ENCODE results near the gene FOXRED1.
A peak's percentile ranks its signal among the peaks of the same experiment; 100 is the strongest.
"Not testable (repeated sequence)": the region's sequence is repeated elsewhere in the genome, so short reads cannot be mapped to it uniquely, and the experiment has no call there.

Gene FOXRED1

GRCh38 chr11:126268708-126269579 lies at the start of gene FOXRED1, which contains the start of gene SRPRA:
Gene FOXRED1, plus strand, starts transcription at chr11:126269154. Its CDS starts 53 bp downstream, at chr11:126269207.
Gene SRPRA, minus strand, starts transcription at chr11:126268895. Its CDS starts 91 bp downstream, at chr11:126268804.
- DNase-seq, result peak; percentile 100

DNA sequence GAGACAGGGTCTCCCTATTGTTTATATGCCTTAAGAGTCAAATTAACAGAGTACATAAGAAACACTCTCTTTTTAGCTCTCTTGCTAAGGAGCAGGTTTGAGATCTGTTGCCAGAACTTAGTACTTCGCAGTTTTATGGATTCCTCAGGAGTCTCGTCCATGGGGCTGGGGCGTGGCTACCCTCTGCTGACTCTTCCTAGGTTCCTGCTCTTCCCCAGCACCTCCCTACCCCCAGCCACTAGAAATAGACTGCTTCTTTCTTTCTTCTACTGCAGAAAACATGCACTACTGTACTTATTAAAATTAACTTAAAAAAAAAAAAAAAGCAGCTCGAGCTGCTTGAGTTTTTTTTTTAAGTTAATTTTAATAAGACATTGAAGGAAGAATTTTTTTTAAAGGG lies 49.4 kb upstream of the FOXRED1 start:
- DNase-seq, result no peak

DNA sequence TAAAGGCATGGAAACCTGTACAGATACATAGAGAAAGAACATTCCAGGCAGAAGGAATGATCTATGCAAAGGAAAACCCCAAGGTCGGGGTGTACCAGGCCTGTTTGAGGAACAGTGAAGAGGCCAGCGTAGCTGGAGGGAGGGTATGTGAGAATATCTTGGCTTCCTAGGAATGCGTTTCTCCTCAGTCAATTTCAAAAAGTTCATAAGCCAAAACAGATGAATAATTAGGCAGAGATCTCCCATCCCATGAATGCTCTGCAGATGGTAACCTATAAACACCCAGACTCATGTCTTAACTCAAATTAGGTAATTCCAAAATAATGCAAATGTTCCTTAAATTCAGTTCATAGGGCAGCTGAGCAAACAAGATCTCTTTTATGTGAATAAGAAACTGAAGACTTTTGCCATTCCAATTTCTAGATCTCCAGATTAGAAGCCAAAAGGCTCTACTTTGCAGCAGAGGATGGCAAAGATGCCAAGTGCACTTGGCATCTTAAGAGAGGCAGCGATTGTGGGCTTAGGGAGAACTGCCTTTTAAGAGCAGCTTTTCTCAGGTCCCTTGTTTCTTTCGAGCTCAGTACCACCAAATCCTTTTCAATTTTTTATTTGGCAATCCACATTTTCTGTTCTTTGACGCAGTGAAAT lies 44.2 kb upstream of the FOXRED1 start:
- no peak for DNase-seq

DNA sequence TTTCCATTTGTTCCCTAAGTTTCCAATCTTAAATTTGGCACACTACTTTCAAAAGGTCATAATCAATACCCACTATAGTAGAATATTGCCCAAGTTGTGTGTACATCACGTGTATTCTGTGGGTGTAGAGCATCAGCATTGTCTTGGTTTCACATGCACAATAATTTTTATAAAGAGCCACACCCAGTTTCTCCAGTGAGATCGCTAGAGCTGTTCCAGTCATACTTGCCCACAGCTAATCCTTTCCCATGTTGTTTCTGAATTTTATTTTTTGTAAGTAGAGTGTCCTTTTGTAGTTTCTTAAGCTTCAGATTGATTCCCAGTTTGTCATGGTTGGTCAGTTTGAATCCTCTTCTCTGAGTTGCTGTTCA lies 43.7 kb upstream of the FOXRED1 start:
- no peak for DNase-seq

GRCh38 chr11:126226334-126227084 lies 42.4 kb upstream of the FOXRED1 start:
- DNase-seq, result no peak

DNA sequence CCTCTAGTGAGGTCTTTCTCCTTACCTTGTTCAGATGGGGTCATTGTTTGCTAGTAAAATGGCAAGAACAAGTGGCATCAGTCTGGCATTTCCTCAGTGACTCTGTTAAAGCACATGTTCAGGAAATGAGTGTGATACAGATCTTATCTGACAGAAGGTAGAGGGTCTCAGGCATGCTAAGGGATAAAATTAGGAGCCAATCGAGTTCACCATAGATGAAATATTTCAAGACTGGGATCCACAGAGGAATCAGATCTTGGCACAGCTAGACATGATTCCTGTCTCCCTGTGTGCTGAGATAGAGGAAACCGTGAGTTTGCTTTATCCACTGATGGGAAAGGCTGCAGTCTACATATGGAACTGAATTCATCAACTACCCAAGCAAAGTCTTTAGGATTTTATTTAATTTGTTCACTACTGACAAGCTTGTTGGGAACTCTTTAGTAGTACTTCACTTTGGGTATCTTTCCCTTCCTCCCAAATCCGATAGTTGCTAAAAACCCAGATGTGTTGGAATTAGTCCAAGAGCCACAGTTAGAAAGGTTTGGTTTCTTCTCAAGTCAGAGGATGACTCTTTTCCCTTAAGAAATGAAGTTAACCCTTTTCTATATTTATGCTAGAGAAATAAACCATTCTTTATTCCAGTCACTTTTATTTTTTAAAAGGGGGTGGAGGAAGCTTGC lies 39.0 kb upstream of the FOXRED1 start:
- DNase-seq, result no peak

DNA sequence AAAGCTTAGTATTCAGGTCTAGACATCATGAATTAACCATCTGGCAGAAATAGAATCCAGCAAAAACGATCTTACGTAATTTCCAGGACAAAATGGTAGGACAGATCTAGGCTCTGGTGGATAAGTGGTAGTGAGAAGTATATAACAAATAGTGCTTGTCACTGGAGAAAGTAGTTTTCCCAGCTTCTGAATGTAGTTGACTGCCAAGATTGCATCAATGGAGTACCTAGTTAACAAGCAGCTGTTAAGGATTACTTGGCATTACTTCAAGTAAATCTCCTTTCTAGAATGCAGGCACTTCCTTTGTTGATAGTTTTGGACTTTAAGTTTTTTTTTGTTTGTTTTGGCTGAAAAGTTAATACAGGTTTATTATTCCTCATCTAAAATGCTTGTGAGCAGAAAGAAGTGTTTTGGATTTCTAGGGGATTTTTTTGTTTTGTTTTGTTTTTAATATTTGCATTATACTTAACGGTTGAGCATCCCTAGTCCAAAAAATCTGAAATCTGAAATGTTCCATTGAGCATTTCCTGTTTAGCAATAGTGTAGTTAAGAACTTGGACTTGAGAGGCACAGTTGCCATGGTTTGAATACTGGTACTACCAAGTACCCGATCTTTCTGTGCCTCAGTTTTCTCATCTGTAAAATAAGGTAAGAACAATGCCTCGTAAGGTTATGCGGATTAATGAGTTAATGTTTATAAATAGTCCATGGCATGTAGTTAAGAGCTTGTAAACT lies 37.1 kb upstream of the FOXRED1 start:
- no peak for DNase-seq

- DNase-seq, result no peak
Measured at GRCh38 chr11:126232683-126233082, 36.3 kb upstream of the FOXRED1 start.

- no peak for DNase-seq
Measured at GRCh38 chr11:126233391-126233790, 35.6 kb upstream of the FOXRED1 start.

- peak in 1 of 3 donors; percentile 1 for DNase-seq
Measured at GRCh38 chr11:126246636-126247035, 22.3 kb upstream of the FOXRED1 start.

GRCh38 chr11:126253265-126253664 lies 15.7 kb upstream of the FOXRED1 start:
- no peak for DNase-seq

DNA sequence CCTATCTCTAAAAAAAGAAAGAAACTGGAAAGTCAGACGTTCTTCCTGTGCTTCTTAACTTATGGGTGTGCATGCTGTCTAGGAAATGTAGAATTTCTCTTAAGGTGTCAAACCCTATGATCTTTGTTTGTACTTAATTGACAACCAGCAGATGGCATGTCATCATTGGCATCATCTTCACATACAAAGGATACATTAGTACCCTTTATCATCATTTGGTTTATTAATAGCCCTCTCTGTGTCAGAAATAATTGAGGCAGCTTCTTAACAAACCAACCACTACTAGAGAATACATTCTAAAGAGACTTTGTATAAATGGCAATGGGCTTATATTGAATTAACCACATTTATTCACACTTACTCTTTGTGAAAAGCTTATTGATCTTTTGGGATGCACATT lies 14.1 kb upstream of the FOXRED1 start:
- no peak for DNase-seq

GRCh38 chr11:126255507-126255906 lies 13.4 kb upstream of the FOXRED1 start:
- not testable (repeated sequence) for DNase-seq

GRCh38 chr11:126256216-126256615 lies 12.7 kb upstream of the FOXRED1 start:
- no peak for DNase-seq

GRCh38 chr11:126257144-126257543 lies 11.8 kb upstream of the FOXRED1 start:
- DNase-seq, result no peak

DNA sequence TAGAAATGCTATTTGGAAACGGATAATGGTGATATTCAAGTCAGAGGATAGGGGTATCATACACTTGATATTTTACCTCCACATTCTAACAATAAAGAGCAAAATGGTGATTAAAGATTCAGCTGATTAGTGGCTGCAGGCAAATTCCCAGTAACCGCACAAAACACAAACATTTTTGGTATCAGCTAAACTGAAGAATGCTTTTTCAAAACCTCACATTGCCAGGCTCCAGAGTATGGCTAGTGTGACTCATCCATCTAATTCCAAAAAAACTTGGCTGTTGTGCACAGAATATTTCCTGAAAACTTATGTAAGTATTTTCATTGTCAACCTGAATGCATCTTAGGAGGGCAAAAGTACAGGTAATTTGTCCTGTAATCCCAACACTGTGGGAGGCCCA lies 11.2 kb upstream of the FOXRED1 start:
- DNase-seq, result no peak

DNA sequence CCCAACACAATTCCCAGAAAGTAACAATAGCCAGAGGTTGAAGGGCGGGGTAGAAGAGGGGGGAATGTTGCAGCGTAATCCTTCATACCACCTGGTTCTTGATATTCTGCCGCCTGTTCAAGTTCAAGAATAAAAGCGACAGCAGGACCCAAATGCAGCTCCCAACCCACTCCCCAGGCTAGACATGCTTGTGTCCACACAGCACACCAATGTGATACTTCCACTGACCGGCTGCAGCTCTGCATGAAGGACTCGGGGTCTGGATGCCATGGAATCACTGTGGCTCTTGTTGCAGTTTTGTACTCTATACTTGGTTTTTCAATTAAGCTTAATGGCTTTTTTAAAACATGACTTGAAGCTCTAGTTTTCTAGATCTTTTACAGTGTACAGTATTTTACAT lies 6.7 kb upstream of the FOXRED1 start:
- DNase-seq, result no peak

DNA sequence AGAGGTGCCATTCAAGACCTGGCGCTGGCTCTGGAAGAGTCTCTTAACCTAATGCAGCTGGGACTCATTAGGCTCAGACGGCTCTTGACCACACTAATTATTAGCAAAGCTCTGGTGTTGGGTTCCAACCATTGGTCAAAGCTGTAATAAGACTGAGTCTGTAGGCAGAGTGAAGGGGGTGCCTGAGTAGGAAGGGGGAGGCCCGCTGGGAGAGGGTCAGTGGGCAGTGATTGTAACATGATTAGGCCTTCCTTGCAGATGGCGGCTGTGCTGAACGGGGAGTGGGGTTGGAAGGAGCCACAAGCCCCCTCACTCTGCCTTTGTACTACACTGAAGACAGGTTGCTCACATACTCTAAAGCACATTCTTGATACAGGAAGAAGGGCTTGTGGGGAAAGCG lies 5.5 kb upstream of the FOXRED1 start:
- no peak for DNase-seq

- no peak for DNase-seq
Measured at GRCh38 chr11:126265811-126266210, 3.1 kb upstream of the FOXRED1 start.

GRCh38 chr11:126267650-126268049 lies 1.3 kb upstream of the FOXRED1 start:
- no peak for DNase-seq

DNA sequence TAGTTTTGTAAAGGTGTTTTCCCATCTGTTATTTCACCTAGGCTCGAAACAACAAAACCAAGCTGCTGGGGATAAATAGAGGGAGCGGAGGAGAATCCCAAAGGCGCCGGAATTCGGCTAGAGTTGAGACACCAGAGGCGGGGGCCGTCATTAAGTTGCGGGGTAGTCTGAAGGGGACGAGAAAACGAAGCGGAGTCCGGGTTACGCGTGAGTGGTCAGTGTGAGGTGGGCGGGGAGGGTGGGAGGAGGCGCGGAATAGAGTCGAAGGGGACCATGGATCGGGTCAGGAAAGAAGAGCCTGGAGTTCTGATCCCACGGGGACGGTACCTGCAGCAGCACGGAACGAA lies 620 bp upstream of the FOXRED1 start:
- DNase-seq, result peak in 2 of 3 donors; percentile 12 to 25

DNA sequence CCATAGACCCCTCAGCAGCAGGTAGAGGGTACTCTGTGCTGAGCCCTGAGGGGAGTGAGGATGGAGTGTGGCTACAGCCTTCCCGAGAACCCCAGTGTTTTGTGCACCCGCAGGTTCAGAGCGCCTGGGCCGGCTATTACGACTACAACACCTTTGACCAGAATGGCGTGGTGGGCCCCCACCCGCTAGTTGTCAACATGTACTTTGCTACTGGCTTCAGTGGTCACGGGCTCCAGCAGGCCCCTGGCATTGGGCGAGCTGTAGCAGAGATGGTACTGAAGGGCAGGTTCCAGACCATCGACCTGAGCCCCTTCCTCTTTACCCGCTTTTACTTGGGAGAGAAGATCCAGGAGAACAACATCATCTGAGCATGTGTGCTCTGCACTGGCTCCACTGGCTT lies 8.4 kb downstream of the FOXRED1 start:
- DNase-seq, result no peak

Data from suppressor macrophage treated with lipopolysaccharide for 1 hour (primary cell).